IMR-90 (cell line): Measurements from ENCODE around the gene OR6C2. TPM values are rescaled to one million over a fixed set of nuclear protein-coding genes. Genes with fewer than 3 reads are reported as not detected.
"Not testable (repeated sequence)": the region's sequence is repeated elsewhere in the genome, so short reads cannot be mapped to it uniquely, and the experiment has no call there.

Experiments used
- ATAC-seq: fragments of 200-7000 bp; cut with Tn5 transposase; 2 replicates; pipeline ENCODE4 v1.9.1; 2020; ENCODE audit warnings: low read depth, mild to moderate bottlenecking, moderate library complexity
- BruUV-seq: library from RNA; stranded (reverse); fragments of 400-500 nt; replicated peaks from 2 replicates; lab custom pipeline; 2021; lab: Mats Ljungman, UMichigan
- CTCF ChIA-PET: fragments of 300-600 bp; formaldehyde crosslinking; extraction: SDS; loops from one replicate; lab custom pipeline; 2021; ENCODE audit warnings: antibody characterized with exemption; lab: Yijun Ruan, JAX
- POLR2A ChIA-PET: fragments of 300-600 bp; sonication (Branson Sonifier 250); formaldehyde crosslinking; loops from one replicate; lab custom pipeline; 2022; ENCODE audit warnings: antibody characterized with exemption; ENCODE audit not compliant: unreplicated experiment; lab: Charles Lee
- DNase-seq: peaks from one replicate; pipeline ENCODE4 v3.0.0; 2013
- H2AFZ ChIP-seq: replicated peaks from 2 replicates; pipeline ENCODE3; 2013; ENCODE audit warnings: low read length, mild to moderate bottlenecking; ENCODE audit not compliant: poor library complexity
- H2AK5ac ChIP-seq: 2 replicates; pipeline ENCODE4 v1.6.1; 2013; ENCODE audit warnings: low read depth, low read length, inconsistent platforms
- H2AK9ac ChIP-seq: replicated peaks from 2 replicates; pipeline ENCODE3; 2013; ENCODE audit warnings: mild to moderate bottlenecking, low read depth, low read length, moderate library complexity; ENCODE audit not compliant: poor library complexity
- H2BK120ac ChIP-seq: 2 replicates; pipeline ENCODE4 v1.6.1; 2013; ENCODE audit warnings: low read depth, low read length, inconsistent platforms
- H2BK15ac ChIP-seq: 3 replicates; pipeline ENCODE4 v1.6.1; 2013; ENCODE audit warnings: low read depth, low read length, inconsistent platforms
- H2BK20ac ChIP-seq: 2 replicates; pipeline ENCODE4 v1.6.1; 2013; ENCODE audit warnings: low read depth, mild to moderate bottlenecking, inconsistent platforms, low read length, moderate library complexity
- H2BK5ac ChIP-seq: 2 replicates; pipeline ENCODE4 v1.6.1; 2013; ENCODE audit warnings: mild to moderate bottlenecking, low read depth, low read length, inconsistent platforms; ENCODE audit not compliant: poor library complexity, severe bottlenecking
- H3K14ac ChIP-seq: replicated peaks from 2 replicates; pipeline ENCODE4 v1.6.1; 2013; ENCODE audit warnings: low read depth, low read length, inconsistent platforms
- H3K18ac ChIP-seq: 2 replicates; pipeline ENCODE4 v1.6.1; 2013; ENCODE audit warnings: low read depth, low read length, control low read depth
- H3K23ac ChIP-seq: 2 replicates; pipeline ENCODE4 v1.6.1; 2013; ENCODE audit warnings: low read depth, low read length, inconsistent platforms
- H3K27ac ChIP-seq: 2 replicates; pipeline ENCODE4 v1.5.1; 2013; ENCODE audit warnings: mild to moderate bottlenecking, control low read depth, low read length; ENCODE audit not compliant: insufficient read depth
- H3K27me3 ChIP-seq: 2 replicates; pipeline ENCODE4 v1.6.1; 2013; ENCODE audit warnings: low read length; ENCODE audit not compliant: control insufficient read depth, insufficient read depth
- H3K36me3 ChIP-seq: 2 replicates; pipeline ENCODE4 v1.6.1; 2013; ENCODE audit warnings: low read length, mixed read lengths; ENCODE audit not compliant: control insufficient read depth, insufficient read depth
- H3K4ac ChIP-seq: 2 replicates; pipeline ENCODE4 v1.6.1; 2013; ENCODE audit warnings: low read depth, low read length, inconsistent platforms
- H3K4me1 ChIP-seq: 2 replicates; pipeline ENCODE4 v1.6.1; 2013; ENCODE audit warnings: low read length, mixed read lengths; ENCODE audit not compliant: control insufficient read depth, insufficient read depth
- H3K4me2 ChIP-seq: 2 replicates; pipeline ENCODE4 v1.6.1; 2013; ENCODE audit warnings: low read depth, mild to moderate bottlenecking, control low read depth, low read length, moderate library complexity
- H3K4me3 ChIP-seq: 2 replicates; pipeline ENCODE4 v1.5.1; 2013; ENCODE audit warnings: low read depth, mild to moderate bottlenecking, control low read depth, low read length, moderate library complexity; ENCODE audit not compliant: insufficient read depth
- H3K56ac ChIP-seq: 2 replicates; pipeline ENCODE4 v1.6.1; 2013; ENCODE audit warnings: low read length, inconsistent platforms; ENCODE audit not compliant: insufficient read depth; ENCODE audit errors: extremely low read depth
- H3K79me1 ChIP-seq, 2 experiments: 2 replicates each; pipeline ENCODE4 v1.6.1; 2013; ENCODE audit warnings: low read length in 2 of 2, inconsistent platforms in 1 of 2, low read depth in 1 of 2
- H3K9ac ChIP-seq: 2 replicates; pipeline ENCODE4 v1.6.1; 2013; ENCODE audit warnings: low read depth, low read length, control low read depth
- H3K9me1 ChIP-seq: 2 replicates; pipeline ENCODE4 v1.6.1; 2013; ENCODE audit warnings: low read length, inconsistent platforms; ENCODE audit not compliant: insufficient read depth
- H3K9me3 ChIP-seq: 2 replicates; pipeline ENCODE4 v1.6.1; 2013; ENCODE audit warnings: low read length; ENCODE audit not compliant: control insufficient read depth, insufficient read depth
- H4K20me1 ChIP-seq: 2 replicates; pipeline ENCODE4 v1.6.1; 2013; ENCODE audit warnings: low read length, inconsistent platforms; ENCODE audit not compliant: insufficient read depth
- H4K5ac ChIP-seq: 2 replicates; pipeline ENCODE4 v1.6.1; 2013; ENCODE audit warnings: mild to moderate bottlenecking, low read depth, low read length, control low read depth
- H4K8ac ChIP-seq, 2 experiments: 2 replicates each; pipeline ENCODE4 v1.6.1; 2013; ENCODE audit warnings: low read depth in 2 of 2, low read length in 2 of 2, control low read depth in 1 of 2, inconsistent platforms in 1 of 2
- H4K91ac ChIP-seq: 2 replicates; pipeline ENCODE4 v1.6.1; 2013; ENCODE audit warnings: low read depth, low read length, inconsistent platforms; ENCODE audit not compliant: insufficient read depth
- MAFK ChIP-seq: IDR thresholded peaks from 2 replicates; pipeline ENCODE4 v1.6.1; 2012; ENCODE audit warnings: low read depth, low read length, improper control_type of control experiment
- WGBS, 2 experiments: methylation state at CpG; one replicate each; pipeline versions ENCODE4 v1.1.5 to v1.1.7; 2013; ENCODE audit warnings: missing lambda C conversion rate in 2 of 2; ENCODE audit not compliant: insufficient read length in 1 of 2; ENCODE audit errors: extremely low coverage in 2 of 2; 5-methylcytosine and 5-hydroxymethylcytosine counted together
- dilution Hi-C: fragments of 300-500 bp; cut with HindIII; formaldehyde crosslinking; loops from one replicate; pipeline ENCODE4 v1.14.3; 2018; ENCODE audit warnings: low sequenced_read_pairs; ENCODE audit not compliant: unreplicated experiment
- in situ Hi-C: fragments of 300-500 bp; cut with MboI; formaldehyde crosslinking; loops from 3 replicates; pipeline ENCODE4 v1.14.3; 2019; ENCODE audit warnings: low sequenced_read_pairs, inconsistent platforms, mixed read lengths
- intact Hi-C: fragments of 100-400 bp; cut with micrococcal nuclease; formaldehyde crosslinking; loops from 2 replicates; pipeline ENCODE4 v1.10.0; 2022
- polyA plus RNA-seq, 3 experiments: library from polyadenylated mRNA; depleted of rRNA; stranded (reverse); fragments of >200 nt; gene quantifications; 2 replicates each; pipeline ENCODE4 v1.2.3, GENCODE V29; 2012; ENCODE audit warnings: low replicate concordance in 1 of 3
- total RNA-seq: library from RNA; depleted of rRNA; stranded (reverse); fragments of >200 nt; gene quantifications from 2 replicates; pipeline ENCODE4 v1.2.3, GENCODE V29; 2012

The OR6C2 gene
- total and polyA plus RNA-seq, 2 of the 4 experiments (the other 2 are of a cell fraction), result not detected

DNA sequence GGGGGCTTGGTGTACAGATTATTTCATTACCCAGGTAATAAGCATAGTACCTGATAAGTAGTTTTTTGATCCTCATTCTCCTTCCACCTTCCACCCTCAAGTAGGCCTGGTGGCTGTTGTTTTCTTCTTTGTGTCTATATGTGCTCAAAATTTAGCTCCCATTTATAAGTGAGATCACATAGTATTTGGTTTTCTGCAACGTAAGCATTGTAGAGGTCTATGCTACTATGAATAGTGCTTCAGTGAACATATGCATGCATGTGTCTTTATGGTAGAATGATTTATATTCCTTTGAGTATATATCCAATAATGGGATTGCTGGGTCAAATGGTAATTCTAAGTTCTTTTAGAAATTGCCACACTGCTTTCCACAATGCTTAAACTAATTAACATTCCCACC is 34.7 kb upstream of the OR6C2 start:
- H3K4me1 ChIP-seq, H2BK20ac ChIP-seq, H3K4me3 ChIP-seq, H3K56ac ChIP-seq, H2AK5ac ChIP-seq, H3K9ac ChIP-seq, H3K18ac ChIP-seq, H3K9me3 ChIP-seq, H3K14ac ChIP-seq, H2AFZ ChIP-seq, H3K4me2 ChIP-seq, H3K4ac ChIP-seq, H4K20me1 ChIP-seq, H3K27ac ChIP-seq, H4K8ac ChIP-seq, H2BK5ac ChIP-seq, POLR2A ChIA-PET, H2BK120ac ChIP-seq, H4K5ac ChIP-seq, H3K36me3 ChIP-seq, CTCF ChIA-PET, H3K79me1 ChIP-seq, H2AK9ac ChIP-seq, DNase-seq, H4K91ac ChIP-seq, H3K27me3 ChIP-seq, H3K9me1 ChIP-seq, H2BK15ac ChIP-seq, BruUV-seq, H3K23ac ChIP-seq, in situ Hi-C loops, ATAC-seq, dilution Hi-C loops, intact Hi-C loops: not testable (repeated sequence)
- peak; percentile 47; the same call in 1 of the 2 replicates for TF ChIP-seq MAFK
- WGBS, 2 experiments, result no CpG with 5 or more reads among the region's 1 CpG

- in situ Hi-C loops, POLR2A ChIA-PET, dilution Hi-C loops, H3K14ac ChIP-seq, H3K27ac ChIP-seq, H2AK9ac ChIP-seq, H3K4me2 ChIP-seq, H3K79me1 ChIP-seq, H3K4ac ChIP-seq, H2BK120ac ChIP-seq, H3K9ac ChIP-seq, H3K56ac ChIP-seq, H3K18ac ChIP-seq, H3K9me1 ChIP-seq, H4K5ac ChIP-seq, H4K8ac ChIP-seq, H4K91ac ChIP-seq, H3K4me3 ChIP-seq, H4K20me1 ChIP-seq, DNase-seq, H2BK5ac ChIP-seq, H3K27me3 ChIP-seq, H2AFZ ChIP-seq, ATAC-seq, H3K23ac ChIP-seq, H2BK15ac ChIP-seq, CTCF ChIA-PET, H3K36me3 ChIP-seq, H2AK5ac ChIP-seq, H3K9me3 ChIP-seq, H2BK20ac ChIP-seq, BruUV-seq, intact Hi-C loops, H3K4me1 ChIP-seq: not testable (repeated sequence)
- no CpG with 5 or more reads among the region's 15 CpGs for WGBS, 2 experiments
These were observed 31.7 kb upstream of the OR6C2 start for GRCh38 chr12:55412138-55412537.
